HepG2 (cell line): ENCODE measurements around the gene MYLK.

Experiments
- CTCF ChIP-seq: sonication (generic); formaldehyde crosslinking; IDR thresholded peaks from 2 replicates; pipeline ENCODE4 v1.5.0; 2020; ENCODE audit warnings: mild to moderate bottlenecking, missing genetic modification reagents, moderate library complexity
- ETV5 ChIP-seq: IDR thresholded peaks from 2 replicates; pipeline ENCODE4 v1.6.1; 2018; ENCODE audit warnings: missing biosample characterization, missing genetic modification reagents, inconsistent platforms, borderline replicate concordance
- HDAC2 ChIP-seq: sonication (generic); formaldehyde crosslinking; IDR thresholded peaks from 2 replicates; pipeline ENCODE4 v1.4.0; 2020; ENCODE audit warnings: missing genetic modification reagents
- MEF2D ChIP-seq: sonication (generic); formaldehyde crosslinking; IDR thresholded peaks from 2 replicates; pipeline ENCODE4 v1.5.1; 2020; ENCODE audit warnings: mild to moderate bottlenecking, missing genetic modification reagents
- NCOR1 ChIP-seq: fragments of 200-600 bp; sonication (generic); IDR thresholded peaks from 2 replicates; pipeline ENCODE4 v1.7.0; 2017; ENCODE audit warnings: antibody characterized with exemption, low read length, borderline replicate concordance
- ZNF512 ChIP-seq: sonication (generic); formaldehyde crosslinking; IDR thresholded peaks from 2 replicates; pipeline ENCODE4 v1.4.0; 2020; ENCODE audit warnings: mild to moderate bottlenecking, missing genetic modification reagents

- TF ChIP-seq ETV5 (CRISPR knock-in tag) = no peak
- no peak for TF ChIP-seq ZNF512 (CRISPR knock-in tag)
- no peak for TF ChIP-seq CTCF (CRISPR knock-in tag)
- no peak for TF ChIP-seq NCOR1
- TF ChIP-seq HDAC2 (CRISPR knock-in tag) = no peak
- TF ChIP-seq MEF2D = no peak
These were observed 1.0 kb downstream of the MYLK start for GRCh38 chr3:123883111-123883510.
